ENCODE results near the gene LIM2. TPM values are rescaled to one million over a fixed set of nuclear protein-coding genes. Genes with fewer than 3 reads are reported as not detected.

Gene LIM2
- total RNA-seq, 4 donors from 2014 or later: not detected

DNA sequence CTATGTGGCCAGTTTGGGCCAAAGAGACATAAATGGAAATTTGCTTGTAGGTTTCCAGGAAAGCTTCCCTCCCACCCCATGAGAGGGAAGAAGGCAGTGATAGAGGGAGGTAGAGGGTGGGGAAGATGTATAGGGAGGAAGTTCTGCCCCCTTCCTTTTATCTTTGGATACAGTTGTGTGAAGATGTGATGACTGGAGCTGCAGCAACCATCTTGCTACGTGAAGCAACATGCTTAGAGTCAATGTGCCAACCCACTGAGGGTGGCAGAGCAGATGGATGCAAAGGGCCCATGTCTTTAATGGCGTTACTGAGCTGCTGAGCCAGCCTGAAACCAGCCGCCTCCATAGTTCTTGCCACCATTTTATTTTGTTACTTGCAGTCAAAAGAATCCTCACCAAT lies 56.6 kb downstream of the LIM2 start:
- in situ Hi-C loops (cut with MboI; ENCODE audit: low sequenced_read_pairs in 4 of 4): no loop called here
- no peak overlapping the region for H3K4me3 ChIP-seq
- H3K4me1 ChIP-seq: no peaks in the 10 kb centered on the region
- no peak overlapping the region for H3K27ac ChIP-seq
- intact Hi-C loops (cut with DNase I; ENCODE audit: low total_unique reads): no loop called here
- peaks cover 28 to 31% (median 30%) of the 10 kb centered on the region in 3 donors for H3K27me3 ChIP-seq
- H3K36me3 ChIP-seq: no peaks in the 10 kb centered on the region
- DNase-seq (no peak), ATAC-seq (no peak)
- TF ChIP-seq, protein P1, sequence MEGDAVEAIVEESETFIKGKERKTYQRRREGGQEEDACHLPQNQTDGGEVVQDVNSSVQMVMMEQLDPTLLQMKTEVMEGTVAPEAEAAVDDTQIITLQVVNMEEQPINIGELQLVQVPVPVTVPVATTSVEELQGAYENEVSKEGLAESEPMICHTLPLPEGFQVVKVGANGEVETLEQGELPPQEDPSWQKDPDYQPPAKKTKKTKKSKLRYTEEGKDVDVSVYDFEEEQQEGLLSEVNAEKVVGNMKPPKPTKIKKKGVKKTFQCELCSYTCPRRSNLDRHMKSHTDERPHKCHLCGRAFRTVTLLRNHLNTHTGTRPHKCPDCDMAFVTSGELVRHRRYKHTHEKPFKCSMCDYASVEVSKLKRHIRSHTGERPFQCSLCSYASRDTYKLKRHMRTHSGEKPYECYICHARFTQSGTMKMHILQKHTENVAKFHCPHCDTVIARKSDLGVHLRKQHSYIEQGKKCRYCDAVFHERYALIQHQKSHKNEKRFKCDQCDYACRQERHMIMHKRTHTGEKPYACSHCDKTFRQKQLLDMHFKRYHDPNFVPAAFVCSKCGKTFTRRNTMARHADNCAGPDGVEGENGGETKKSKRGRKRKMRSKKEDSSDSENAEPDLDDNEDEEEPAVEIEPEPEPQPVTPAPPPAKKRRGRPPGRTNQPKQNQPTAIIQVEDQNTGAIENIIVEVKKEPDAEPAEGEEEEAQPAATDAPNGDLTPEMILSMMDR (IDR thresholded peaks at IDR 0.05 in 4 of 5, conservative IDR thresholded peaks at IDR 0.05 in 1 of 5): no peak
- no peak for TF ChIP-seq POLR2A (IDR thresholded peaks at IDR 0.05)
- H3K9me3 ChIP-seq: no peaks in the 10 kb centered on the region

DNA sequence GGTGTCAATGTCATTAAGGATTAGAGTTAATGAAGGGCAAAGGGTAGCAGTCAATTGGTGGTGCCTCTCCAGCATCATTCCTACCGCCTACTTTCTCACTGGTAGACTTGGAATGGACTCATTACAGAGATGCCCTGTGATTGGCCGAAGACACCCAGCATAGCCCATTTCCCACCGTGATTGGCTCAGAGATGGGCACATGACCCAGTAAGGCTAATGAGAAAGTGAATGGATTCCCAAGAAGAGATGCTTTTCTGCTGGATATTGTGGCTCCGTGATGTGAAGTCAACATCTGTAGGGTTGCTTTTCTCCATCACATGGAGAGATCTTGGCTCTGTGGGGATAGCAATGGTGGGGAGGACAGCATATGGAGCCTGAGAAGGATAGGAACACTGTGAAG lies 57.4 kb downstream of the LIM2 start:
- Histone ChIP-seq H3K4me3 (no peak overlapping the region), H3K27me3 (peaks cover 35 to 38% (median 36%) of the 10 kb centered on the region in 3 donors), H3K36me3 (no peaks in the 10 kb centered on the region), H3K27ac (no peak overlapping the region), H3K4me1 (no peaks in the 10 kb centered on the region), H3K9me3 (no peaks in the 10 kb centered on the region)
- in situ Hi-C loops (cut with MboI; ENCODE audit: low sequenced_read_pairs in 4 of 4): no loop called here
- intact Hi-C loops (cut with DNase I; ENCODE audit: low total_unique reads): no loop called here
- TF ChIP-seq, protein P1 (IDR thresholded peaks at IDR 0.05 in 4 of 5, conservative IDR thresholded peaks at IDR 0.05 in 1 of 5): no peak
- TF ChIP-seq POLR2A (IDR thresholded peaks at IDR 0.05): no peak
- ATAC-seq (no peak), DNase-seq (no peak)

Other genes starting within 250 kb of the LIM2 start
- gene SIGLEC7, start 245.7 kb downstream of the LIM2 start, total RNA-seq: under 1 TPM in 3 of 4 donors, not detected in 1; 0.13 to 0.97 (median 0.23) TPM
- 1 to 10 TPM in 2 of 4 donors, under 1 TPM in 1, not detected in 1; 0.71 to 2.3 (median 2.1) TPM for gene CD33, start 162.9 kb downstream of the LIM2 start, total RNA-seq
- not detected for gene SIGLECL1, start 136.9 kb downstream of the LIM2 start, total RNA-seq
- not detected for gene IGLON5, start 76.3 kb downstream of the LIM2 start, total RNA-seq
- gene VSIG10L, start 45.8 kb downstream of the LIM2 start, total RNA-seq: under 1 TPM; 0.20 to 0.75 (median 0.34) TPM
- 100 to 1,000 TPM; 118 to 164 (median 141) TPM for gene ETFB, start 21.6 kb downstream of the LIM2 start, total RNA-seq
- gene CLDND2, start 19.0 kb downstream of the LIM2 start, total RNA-seq: not detected
- 1 to 10 TPM in 1 of 4 donors, under 1 TPM in 1, not detected in 2; 0.73 to 1.2 TPM for gene NKG7, start 15.3 kb downstream of the LIM2 start, total RNA-seq
- not detected for gene C19orf84, start 2.6 kb upstream of the LIM2 start, total RNA-seq
- gene SIGLEC10, start 29.7 kb upstream of the LIM2 start, total RNA-seq: 1 to 10 TPM in 1 of 4 donors, under 1 TPM in 2, not detected in 1; 0.87 to 1.3 (median 0.98) TPM
- under 1 TPM in 1 of 4 donors, not detected in 3; 0.13 TPM for gene SIGLEC8, start 70.5 kb upstream of the LIM2 start, total RNA-seq
- not detected for gene CEACAM18, start 90.6 kb upstream of the LIM2 start, total RNA-seq
- gene SIGLEC12, start 113.8 kb upstream of the LIM2 start, total RNA-seq: not detected
- under 1 TPM in 2 of 4 donors, not detected in 2; 0.18 to 0.46 TPM for gene SIGLEC6, start 143.7 kb upstream of the LIM2 start, total RNA-seq
- 1 to 10 TPM; 2.1 to 5.0 (median 2.6) TPM for gene ZNF175, start 183.3 kb upstream of the LIM2 start, total RNA-seq
- gene SIGLEC5, start 242.4 kb upstream of the LIM2 start, total RNA-seq: 1 to 10 TPM in 1 of 4 donors, under 1 TPM in 1, not detected in 2; 0.18 to 1.0 TPM